Liver (tissue), 9 donors: ENCODE data around the gene VAC14. TPM values are rescaled to one million over a fixed set of nuclear protein-coding genes. Genes with fewer than 3 reads are reported as not detected.

Source experiments
- DNase-seq: peaks from one replicate; pipeline ENCODE4 v3.0.0-alpha.2; 2017; ENCODE audit warnings: low spot score
- H3K27ac ChIP-seq, 2 donors: one replicate each; pipeline ENCODE4 v1.7.0; 2013; ENCODE audit warnings: inconsistent platforms in 2 of 2, low read length in 2 of 2, control low read depth in 1 of 2, low read depth in 1 of 2, mild to moderate bottlenecking in 1 of 2
- H3K27me3 ChIP-seq, 4 donors: one replicate each; pipeline versions ENCODE4 v1.6.1 to v1.7.0; 2013; ENCODE audit warnings: low read length in 3 of 4, inconsistent platforms in 1 of 4, mild to moderate bottlenecking in 1 of 4, moderate library complexity in 1 of 4; ENCODE audit not compliant: control insufficient read depth in 4 of 4, insufficient read depth in 4 of 4
- H3K36me3 ChIP-seq, 4 donors: one replicate each; pipeline versions ENCODE4 v1.6.1 to v1.7.0; 2013; ENCODE audit warnings: low read length in 3 of 4, mild to moderate bottlenecking in 3 of 4, low read depth in 1 of 4, moderate library complexity in 1 of 4; ENCODE audit not compliant: control insufficient read depth in 4 of 4, insufficient read depth in 3 of 4
- H3K4me1 ChIP-seq, 4 donors: one replicate each; pipeline versions ENCODE4 v1.6.1 to v1.7.0; 2013; ENCODE audit warnings: low read length in 3 of 4, mild to moderate bottlenecking in 3 of 4, moderate library complexity in 1 of 4; ENCODE audit not compliant: control insufficient read depth in 4 of 4, insufficient read depth in 4 of 4
- H3K4me3 ChIP-seq, 3 donors: one replicate each; pipeline versions ENCODE4 v1.6.1 to v1.7.0; 2013; ENCODE audit warnings: low read length in 3 of 3, control low read depth in 1 of 3, low read depth in 1 of 3, mild to moderate bottlenecking in 1 of 3
- H3K9ac ChIP-seq, 2 donors: one replicate each; pipeline ENCODE4 v1.7.0; 2013; ENCODE audit warnings: low read length in 2 of 2, mild to moderate bottlenecking in 2 of 2, moderate library complexity in 2 of 2, control low read depth in 1 of 2, low read depth in 1 of 2
- H3K9me3 ChIP-seq, 4 donors: one replicate each; pipeline versions ENCODE4 v1.6.1 to v1.7.0; 2013; ENCODE audit warnings: low read length in 3 of 4; ENCODE audit not compliant: control insufficient read depth in 4 of 4
- EGR1 ChIP-seq, 2 donors: IDR thresholded peaks; 2 replicates each; pipeline ENCODE4 v1.6.1; 2016 to 2018; ENCODE audit warnings: antibody characterized with exemption in 2 of 2, low read depth in 2 of 2
- FOXA1 ChIP-seq: IDR thresholded peaks from 2 replicates; pipeline ENCODE4 v1.6.1; 2016; ENCODE audit warnings: antibody characterized with exemption
- FOXA2 ChIP-seq: IDR thresholded peaks from 2 replicates; pipeline ENCODE4 v1.6.1; 2016; ENCODE audit warnings: antibody characterized with exemption
- GABPA ChIP-seq, 2 donors: IDR thresholded peaks in 1 of 2; conservative IDR thresholded peaks in 1 of 2; 2 replicates each; pipeline ENCODE4 v1.6.1; 2016; ENCODE audit warnings: antibody characterized with exemption in 2 of 2, mild to moderate bottlenecking in 1 of 2, moderate library complexity in 1 of 2
- HNF4A ChIP-seq, 2 donors: conservative IDR thresholded peaks; 2 replicates each; pipeline ENCODE4 v1.6.1; 2016; ENCODE audit warnings: antibody characterized with exemption in 2 of 2, mild to moderate bottlenecking in 2 of 2
- HNF4G ChIP-seq: IDR thresholded peaks from 2 replicates; pipeline ENCODE4 v1.6.1; 2016; ENCODE audit warnings: antibody characterized with exemption
- JUND ChIP-seq, 2 donors: IDR thresholded peaks; 2 replicates each; pipeline ENCODE4 v1.6.1; 2016; ENCODE audit warnings: antibody characterized with exemption in 2 of 2
- NR2F2 ChIP-seq: IDR thresholded peaks from 2 replicates; pipeline ENCODE4 v1.6.1; 2016; ENCODE audit warnings: antibody characterized with exemption
- RAD21 ChIP-seq, 2 donors: IDR thresholded peaks; 2 replicates each; pipeline ENCODE4 v1.6.1; 2016; ENCODE audit warnings: antibody characterized with exemption in 2 of 2, mild to moderate bottlenecking in 2 of 2
- REST ChIP-seq: IDR thresholded peaks from 2 replicates; pipeline ENCODE4 v1.6.1; 2016; ENCODE audit warnings: antibody characterized with exemption, mild to moderate bottlenecking
- RXRA ChIP-seq, 2 donors: IDR thresholded peaks; 2 replicates each; pipeline ENCODE4 v1.6.1; 2017 to 2018; ENCODE audit warnings: antibody characterized with exemption in 2 of 2, mild to moderate bottlenecking in 1 of 2
- SP1 ChIP-seq: IDR thresholded peaks from 2 replicates; pipeline ENCODE4 v1.6.1; 2018; ENCODE audit warnings: antibody characterized with exemption, mild to moderate bottlenecking
- TAF1 ChIP-seq: conservative IDR thresholded peaks from 2 replicates; pipeline ENCODE4 v1.6.1; 2016; ENCODE audit warnings: antibody characterized with exemption, mild to moderate bottlenecking
- YY1 ChIP-seq: IDR thresholded peaks from 2 replicates; pipeline ENCODE4 v1.6.1; 2016; ENCODE audit warnings: antibody characterized with exemption, mild to moderate bottlenecking
- WGBS: extraction: QIAGEN DNeasy Blood & Tissue Kit; methylation state at CpG from one replicate; pipeline ENCODE4 v1.1.7; 2013; 5-methylcytosine and 5-hydroxymethylcytosine counted together
- polyA plus RNA-seq, 2 donors: library from polyadenylated mRNA; stranded (reverse) in 1 of 2; unstranded in 1 of 2; fragments of 200-250 nt in 1 of 2; fragments of >200 nt in 1 of 2; fragmentation: Nextera tagmentation in 1 of 2; extraction: Ambion mirVana in 1 of 2; gene quantifications; one replicate each; pipeline versions ENCODE4 v1.2.1 to v1.2.3, GENCODE V29; 2013 to 2015
- total RNA-seq, 2 donors: library from RNA; depleted of rRNA; stranded (reverse); fragments of >200 nt; gene quantifications; one replicate each; pipeline ENCODE4 v1.2.3, GENCODE V29; 2014
- TF ChIP-seq, protein P1 (sequence below): fragments of 150-350 bp; IDR thresholded peaks from 2 replicates; pipeline ENCODE4 v1.5.1; 2017; ENCODE audit warnings: improper control_type of control experiment, low read depth, low read length; ENCODE audit not compliant: missing input control
- TF ChIP-seq, protein P2 (sequence below): IDR thresholded peaks from 2 replicates; pipeline ENCODE4 v1.6.1; 2016; ENCODE audit warnings: antibody characterized with exemption
- TF ChIP-seq, protein P3 (sequence below): IDR thresholded peaks from 2 replicates; pipeline ENCODE4 v1.6.1; 2016; ENCODE audit warnings: antibody characterized with exemption
- TF ChIP-seq, protein P4 (sequence below): IDR thresholded peaks from 2 replicates; pipeline ENCODE4 v1.6.1; 2016; ENCODE audit warnings: antibody characterized with exemption
- donor health status: healthy.
- donor health status: healthy.
- donor health status: healthy.
- donor health status: healthy.
- donor health status: healthy.

The VAC14 gene
- total and polyA plus RNA-seq, 4 donors = 16.7 to 29.8 (median 20.5) TPM

GRCh38 chr16:70768203-70768580 is 32.8 kb downstream of the VAC14 start:
- Histone ChIP-seq H3K4me3 (no peak overlapping the region), H3K36me3 (peaks cover 0 to 8% (median 4%) of the 10 kb centered on the region in 4 donors), H3K9ac (no peak overlapping the region), H3K4me1 (peaks cover 0 to 9% (median 5%) of the 10 kb centered on the region in 4 donors), H3K27ac (no peak overlapping the region), H3K27me3 (no peaks in the 10 kb centered on the region), H3K9me3 (no peaks in the 10 kb centered on the region)
- TF ChIP-seq, protein P1, sequence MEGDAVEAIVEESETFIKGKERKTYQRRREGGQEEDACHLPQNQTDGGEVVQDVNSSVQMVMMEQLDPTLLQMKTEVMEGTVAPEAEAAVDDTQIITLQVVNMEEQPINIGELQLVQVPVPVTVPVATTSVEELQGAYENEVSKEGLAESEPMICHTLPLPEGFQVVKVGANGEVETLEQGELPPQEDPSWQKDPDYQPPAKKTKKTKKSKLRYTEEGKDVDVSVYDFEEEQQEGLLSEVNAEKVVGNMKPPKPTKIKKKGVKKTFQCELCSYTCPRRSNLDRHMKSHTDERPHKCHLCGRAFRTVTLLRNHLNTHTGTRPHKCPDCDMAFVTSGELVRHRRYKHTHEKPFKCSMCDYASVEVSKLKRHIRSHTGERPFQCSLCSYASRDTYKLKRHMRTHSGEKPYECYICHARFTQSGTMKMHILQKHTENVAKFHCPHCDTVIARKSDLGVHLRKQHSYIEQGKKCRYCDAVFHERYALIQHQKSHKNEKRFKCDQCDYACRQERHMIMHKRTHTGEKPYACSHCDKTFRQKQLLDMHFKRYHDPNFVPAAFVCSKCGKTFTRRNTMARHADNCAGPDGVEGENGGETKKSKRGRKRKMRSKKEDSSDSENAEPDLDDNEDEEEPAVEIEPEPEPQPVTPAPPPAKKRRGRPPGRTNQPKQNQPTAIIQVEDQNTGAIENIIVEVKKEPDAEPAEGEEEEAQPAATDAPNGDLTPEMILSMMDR = no peak
- no peak for TF ChIP-seq YY1
- TF ChIP-seq HNF4A (conservative IDR thresholded peaks at IDR 0.05) = no peak
- TF ChIP-seq NR2F2 = no peak
- TF ChIP-seq FOXA2 = no peak
- no peak for TF ChIP-seq HNF4G
- no peak for TF ChIP-seq RXRA (IDR thresholded peaks at IDR 0.05)
- no peak for TF ChIP-seq FOXA1
- 75% methylated on average over 5 of the region's 5 CpGs for WGBS
- DNase-seq = no peak

DNA sequence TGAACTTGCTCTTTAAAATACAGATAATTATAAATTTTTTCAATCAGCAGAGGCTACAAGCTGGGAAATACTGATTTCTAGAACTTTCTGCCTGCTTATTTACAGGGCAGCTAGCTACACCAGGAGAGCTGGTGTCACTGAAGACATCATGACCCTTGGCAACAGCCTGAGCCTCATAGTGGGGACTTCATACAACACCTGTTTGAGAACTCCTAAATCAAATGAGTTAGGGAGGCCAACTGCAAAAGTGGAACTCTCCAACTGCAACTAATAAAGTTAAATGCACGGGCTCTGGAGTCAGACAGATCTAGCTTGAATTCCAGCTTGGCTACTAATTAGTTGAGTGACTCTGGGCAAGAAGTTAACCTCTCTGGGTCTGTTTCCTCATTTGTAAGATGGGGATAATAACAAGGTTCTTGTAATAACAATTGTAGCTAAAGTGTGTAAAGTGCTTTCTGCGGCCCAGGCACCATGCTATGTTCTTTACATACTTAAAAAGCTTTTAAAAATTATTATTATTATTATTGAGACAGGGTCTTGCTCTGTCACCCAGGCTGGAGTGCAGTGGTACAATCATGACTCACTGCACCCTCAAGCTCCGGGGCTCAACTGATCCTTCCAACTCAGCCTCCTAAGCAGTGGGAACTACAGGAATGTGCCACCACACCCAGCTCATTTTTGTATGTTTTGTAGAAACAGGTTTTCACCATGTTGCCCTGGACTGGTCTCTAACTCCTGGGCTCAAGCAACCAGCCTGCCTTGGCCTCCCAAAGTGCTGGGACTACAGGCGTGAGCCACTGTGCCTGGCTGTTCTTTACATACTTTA is 33.4 kb downstream of the VAC14 start:
- Histone ChIP-seq H3K4me3 (no peak overlapping the region), H3K27ac (no peak overlapping the region), H3K27me3 (no peaks in the 10 kb centered on the region), H3K9ac (no peak overlapping the region), H3K4me1 (peaks cover 0 to 9% (median 5%) of the 10 kb centered on the region in 4 donors), H3K9me3 (no peaks in the 10 kb centered on the region), H3K36me3 (peaks cover 0 to 9% (median 4%) of the 10 kb centered on the region in 4 donors)
- DNase-seq = no peak
- WGBS = 95% methylated on average over 4 of the region's 4 CpGs
- no peak for TF ChIP-seq RAD21 (IDR thresholded peaks at IDR 0.05)
- TF ChIP-seq JUND (IDR thresholded peaks at IDR 0.05) = no peak
- TF ChIP-seq FOXA1 = no peak
- no peak for TF ChIP-seq HNF4G
- TF ChIP-seq REST = no peak
- no peak for TF ChIP-seq FOXA2
- TF ChIP-seq YY1 = no peak
- TF ChIP-seq, protein P1 = no peak
- TF ChIP-seq TAF1 = no peak
- no peak for TF ChIP-seq EGR1 (IDR thresholded peaks at IDR 0.05; ENCODE audit: low read depth in 2 of 2)
- no peak for TF ChIP-seq RXRA (IDR thresholded peaks at IDR 0.05)
- no peak for TF ChIP-seq SP1
- TF ChIP-seq HNF4A (conservative IDR thresholded peaks at IDR 0.05) = no peak
- TF ChIP-seq, protein P2, sequence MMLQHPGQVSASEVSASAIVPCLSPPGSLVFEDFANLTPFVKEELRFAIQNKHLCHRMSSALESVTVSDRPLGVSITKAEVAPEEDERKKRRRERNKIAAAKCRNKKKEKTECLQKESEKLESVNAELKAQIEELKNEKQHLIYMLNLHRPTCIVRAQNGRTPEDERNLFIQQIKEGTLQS = no peak
- TF ChIP-seq NR2F2 = no peak
- TF ChIP-seq, protein P3, sequence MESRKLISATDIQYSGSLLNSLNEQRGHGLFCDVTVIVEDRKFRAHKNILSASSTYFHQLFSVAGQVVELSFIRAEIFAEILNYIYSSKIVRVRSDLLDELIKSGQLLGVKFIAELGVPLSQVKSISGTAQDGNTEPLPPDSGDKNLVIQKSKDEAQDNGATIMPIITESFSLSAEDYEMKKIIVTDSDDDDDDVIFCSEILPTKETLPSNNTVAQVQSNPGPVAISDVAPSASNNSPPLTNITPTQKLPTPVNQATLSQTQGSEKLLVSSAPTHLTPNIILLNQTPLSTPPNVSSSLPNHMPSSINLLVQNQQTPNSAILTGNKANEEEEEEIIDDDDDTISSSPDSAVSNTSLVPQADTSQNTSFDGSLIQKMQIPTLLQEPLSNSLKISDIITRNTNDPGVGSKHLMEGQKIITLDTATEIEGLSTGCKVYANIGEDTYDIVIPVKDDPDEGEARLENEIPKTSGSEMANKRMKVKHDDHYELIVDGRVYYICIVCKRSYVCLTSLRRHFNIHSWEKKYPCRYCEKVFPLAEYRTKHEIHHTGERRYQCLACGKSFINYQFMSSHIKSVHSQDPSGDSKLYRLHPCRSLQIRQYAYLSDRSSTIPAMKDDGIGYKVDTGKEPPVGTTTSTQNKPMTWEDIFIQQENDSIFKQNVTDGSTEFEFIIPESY = no peak
- TF ChIP-seq, protein P4, sequence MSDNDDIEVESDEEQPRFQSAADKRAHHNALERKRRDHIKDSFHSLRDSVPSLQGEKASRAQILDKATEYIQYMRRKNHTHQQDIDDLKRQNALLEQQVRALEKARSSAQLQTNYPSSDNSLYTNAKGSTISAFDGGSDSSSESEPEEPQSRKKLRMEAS = no peak
- TF ChIP-seq GABPA (IDR thresholded peaks at IDR 0.05 in 1 of 2, conservative IDR thresholded peaks at IDR 0.05 in 1 of 2) = no peak
